ENCODE results near the gene STARD13. TPM values are rescaled to one million over a fixed set of nuclear protein-coding genes. Genes with fewer than 3 reads are reported as not detected.

STARD13 gene
- total RNA-seq, 1 donor from 2014 or later = 151 TPM

DNA sequence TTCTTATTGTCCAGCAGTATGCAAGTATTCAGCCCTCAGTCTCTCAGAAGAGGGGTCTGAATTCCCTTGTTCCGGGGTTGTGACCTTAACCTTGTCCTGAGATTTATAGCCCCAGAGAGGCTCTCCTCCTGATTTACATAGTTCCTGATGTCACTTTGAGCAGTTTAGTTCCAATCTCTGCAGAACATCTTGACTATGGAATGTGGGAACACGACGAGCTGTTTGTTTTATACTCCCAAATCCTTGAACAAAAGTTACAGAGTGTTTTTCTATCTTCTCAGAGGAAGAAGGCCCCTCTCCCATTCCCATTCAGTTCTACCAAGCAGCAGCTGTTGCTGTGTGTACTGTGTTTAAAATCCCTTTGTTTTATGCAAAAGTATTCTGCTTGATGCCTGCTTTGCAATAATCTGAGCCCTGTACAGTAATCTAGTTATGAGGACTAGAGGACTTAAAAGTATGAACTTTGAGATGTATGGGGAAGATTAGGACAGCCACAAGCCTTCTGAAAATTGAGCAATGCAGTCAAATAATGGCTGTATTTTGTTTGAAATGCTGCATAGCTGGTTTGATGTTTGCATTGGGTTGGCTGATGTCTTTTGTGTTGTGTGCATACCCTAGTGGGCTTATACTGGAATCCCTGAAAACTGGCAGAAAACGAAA lies 194.7 kb downstream of the STARD13 start:
- intact Hi-C loops (cut with DNase I) = no loop called here
- no peak for DNase-seq (ENCODE audit: low spot score)
- peak; percentile 13 for ATAC-seq

DNA sequence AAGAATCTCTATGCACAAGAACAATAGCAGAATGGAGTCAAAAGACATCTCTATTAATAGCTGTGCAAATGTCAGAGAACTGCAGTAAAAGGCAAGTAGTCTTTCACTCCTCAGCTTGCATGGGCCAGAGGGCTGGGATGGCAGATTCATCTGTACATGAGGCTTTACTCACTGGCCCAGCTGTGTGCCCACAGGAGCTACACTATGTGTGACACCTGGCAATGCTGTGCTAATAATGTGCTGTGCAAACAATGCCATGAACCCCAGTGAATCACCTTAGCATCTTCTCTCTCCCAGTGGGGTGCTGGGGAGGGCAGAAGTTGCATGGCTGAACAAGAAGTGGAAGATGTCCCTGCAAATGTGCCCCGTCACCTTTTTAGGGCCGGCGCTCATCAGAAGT lies 196.2 kb downstream of the STARD13 start:
- ATAC-seq (no peak), DNase-seq (ENCODE audit: low spot score) (no peak)
- intact Hi-C loops (cut with DNase I) = no loop called here

GRCh38 chr13:33087790-33088189 lies 197.8 kb downstream of the STARD13 start:
- DNase-seq (ENCODE audit: low spot score) = no peak

DNA sequence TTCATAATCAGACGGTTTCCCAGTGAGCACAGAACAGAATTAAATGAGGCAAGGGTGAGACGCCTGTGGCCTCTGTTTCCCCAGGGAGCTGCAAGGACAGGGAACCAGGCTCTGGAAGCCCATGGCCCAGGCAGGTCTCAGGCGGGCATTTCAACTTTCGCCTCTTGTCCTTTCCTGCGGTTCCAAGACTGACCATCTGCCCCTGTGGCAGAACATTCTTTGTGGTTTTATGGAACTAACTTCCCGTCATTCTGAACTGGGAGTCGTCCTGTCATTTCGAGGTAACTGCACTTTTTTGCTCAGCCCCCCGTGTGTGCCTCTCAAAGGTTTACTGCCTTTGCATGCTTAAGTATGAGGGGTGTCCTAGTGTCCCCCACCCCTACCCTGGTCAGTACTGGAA lies 198.5 kb downstream of the STARD13 start:
- intact Hi-C loops (cut with DNase I) = no loop called here
- no peak for ATAC-seq
- DNase-seq (ENCODE audit: low spot score) = no peak

More at GRCh38 chr13:33087790-33088189, 197.8 kb downstream of the STARD13 start:
- intact Hi-C loops (cut with DNase I) = no loop called here
- ATAC-seq = no peak

DNA sequence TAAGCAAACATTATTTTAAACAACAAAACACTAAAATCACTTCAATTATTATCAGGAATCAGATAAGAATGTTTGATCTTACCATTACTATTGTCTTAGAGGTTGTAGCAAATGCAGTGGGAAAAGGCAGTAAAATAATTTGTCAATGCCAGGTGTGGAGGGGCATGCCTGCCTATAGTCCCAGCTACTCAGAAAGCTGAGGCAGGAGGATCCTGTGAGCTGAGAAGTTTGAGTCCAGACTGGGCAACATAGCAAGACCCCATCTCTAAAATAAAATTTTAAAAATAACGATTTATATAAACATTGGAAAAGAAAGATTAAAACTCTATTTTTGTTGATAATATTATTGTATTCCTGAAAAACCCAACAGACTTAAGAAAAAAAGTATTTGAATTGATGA lies 202.5 kb downstream of the STARD13 start:
- intact Hi-C loops (cut with DNase I) = no loop called here
- no peak for ATAC-seq
- no peak for DNase-seq (ENCODE audit: low spot score)

DNA sequence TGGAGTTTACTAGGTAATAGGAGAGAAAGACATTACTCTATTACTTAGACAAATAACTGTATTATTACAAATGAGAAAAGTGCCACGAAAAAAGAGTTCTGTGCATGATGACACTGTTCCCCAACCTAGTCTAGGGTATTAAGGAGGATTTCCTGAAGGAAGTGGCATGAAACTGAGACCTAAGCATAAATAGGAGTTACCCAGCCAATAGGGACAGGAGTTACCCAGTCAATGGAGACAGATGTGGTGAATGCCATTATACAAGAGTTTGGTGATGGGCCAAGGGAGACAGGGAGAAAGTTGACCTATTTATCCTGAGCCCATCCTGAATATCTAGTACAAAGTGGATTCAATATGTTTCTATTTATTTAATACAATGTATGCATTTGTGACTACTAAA lies 203.9 kb downstream of the STARD13 start:
- intact Hi-C loops (cut with DNase I) = no loop called here
- DNase-seq (ENCODE audit: low spot score) (no peak), ATAC-seq (no peak)

DNA sequence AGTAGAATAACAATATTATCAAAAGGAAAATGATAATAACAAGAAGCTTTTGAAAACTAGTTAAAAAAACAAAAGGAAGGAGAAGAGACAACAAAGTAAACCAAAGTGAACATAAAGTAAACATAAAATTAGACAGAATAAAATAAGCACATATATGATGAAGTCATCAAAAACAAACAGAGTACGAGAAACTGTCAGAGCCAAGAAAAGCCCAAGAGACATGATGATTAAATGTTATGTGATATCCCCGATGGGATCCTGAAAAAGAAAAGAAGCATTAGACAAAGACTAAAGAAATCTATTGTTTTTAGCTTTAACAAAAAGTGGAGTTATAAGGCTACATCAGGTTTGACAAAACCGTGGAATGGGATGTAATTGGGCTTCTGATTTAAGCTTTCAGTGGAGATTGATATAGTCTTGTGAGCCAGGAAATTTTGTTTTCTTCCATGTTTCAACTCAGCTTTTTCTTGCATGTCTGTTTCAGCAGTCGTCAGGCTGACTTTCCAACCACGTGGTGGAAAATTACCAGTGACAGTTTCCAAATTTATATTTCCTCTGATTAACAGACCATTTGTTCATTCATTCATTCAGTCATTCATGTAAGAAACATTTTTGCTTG lies 204.5 kb downstream of the STARD13 start:
- DNase-seq (ENCODE audit: low spot score) = no peak
- ATAC-seq = no peak
- intact Hi-C loops (cut with DNase I) = no loop called here

DNA sequence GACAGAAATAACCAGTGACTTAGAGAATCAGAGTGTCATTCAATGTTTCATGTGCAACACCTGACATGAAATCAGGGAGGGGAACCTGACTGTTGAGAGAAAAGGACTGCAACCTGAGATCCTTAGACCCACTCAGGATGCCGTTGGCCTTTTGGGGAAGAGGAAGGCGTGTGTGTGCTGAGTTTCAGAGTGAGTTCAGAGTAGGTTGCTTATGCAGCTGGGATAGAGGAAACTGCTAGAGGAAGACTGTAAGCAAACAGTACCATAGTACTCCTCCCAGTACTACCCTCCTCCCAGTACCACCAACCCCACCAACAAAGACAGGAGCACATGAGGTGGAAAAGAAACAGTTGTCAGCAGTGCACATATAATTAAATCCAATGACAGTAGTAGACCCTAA lies 205.6 kb downstream of the STARD13 start:
- no peak for DNase-seq (ENCODE audit: low spot score)
- intact Hi-C loops (cut with DNase I) = no loop called here
- ATAC-seq = no peak

GRCh38 chr13:33078263-33078662 lies 207.3 kb downstream of the STARD13 start:
- intact Hi-C loops (cut with DNase I) = no loop called here
- ATAC-seq = no peak
- no peak for DNase-seq (ENCODE audit: low spot score)

GRCh38 chr13:33076001-33076992 lies 209.3 kb downstream of the STARD13 start:
- intact Hi-C loops (cut with DNase I) = no loop called here
- ATAC-seq (no peak), DNase-seq (ENCODE audit: low spot score) (no peak)

DNA sequence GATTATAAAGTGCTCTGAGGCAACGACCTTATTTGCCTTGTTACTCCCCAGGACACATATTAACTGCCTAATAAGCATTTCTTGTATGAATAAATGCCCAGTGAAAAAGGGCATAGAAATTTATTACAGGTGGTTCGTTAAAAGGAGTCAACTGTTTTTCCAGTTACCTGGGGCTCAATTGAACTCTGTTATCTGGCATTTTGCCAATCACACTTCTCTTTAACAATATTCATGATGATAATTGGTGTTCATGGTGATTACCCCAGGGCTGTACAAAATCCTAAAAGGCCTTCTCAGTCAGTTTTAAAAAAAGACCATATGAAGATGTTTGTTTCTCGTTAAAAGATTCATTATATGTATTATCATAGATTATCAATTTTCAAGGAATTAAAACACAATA lies 212.2 kb downstream of the STARD13 start:
- intact Hi-C loops (cut with DNase I) = no loop called here
- no peak for ATAC-seq
- no peak for DNase-seq (ENCODE audit: low spot score)

GRCh38 chr13:33072759-33073158 lies 212.8 kb downstream of the STARD13 start:
- intact Hi-C loops (cut with DNase I) = no loop called here
- ATAC-seq (no peak), DNase-seq (ENCODE audit: low spot score) (no peak)

DNA sequence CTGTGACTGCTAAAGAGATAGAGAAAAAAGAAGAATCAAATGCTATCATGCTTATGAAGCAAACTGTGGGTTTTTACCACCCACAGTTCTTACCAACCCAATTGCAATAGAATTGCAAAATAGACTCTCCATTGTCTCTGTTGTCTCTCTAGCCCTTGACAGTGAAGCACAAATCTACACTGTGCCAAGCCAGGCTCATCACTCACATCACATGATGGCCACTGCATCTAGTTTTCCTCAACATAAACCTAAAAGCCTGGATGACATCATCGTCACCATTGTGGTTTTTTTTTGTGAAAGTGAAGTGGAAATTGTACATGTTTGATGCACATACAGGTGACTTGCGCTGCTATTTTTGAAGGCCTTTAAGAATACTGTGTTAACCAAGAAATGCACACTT lies 213.3 kb downstream of the STARD13 start:
- intact Hi-C loops (cut with DNase I) = no loop called here
- ATAC-seq = no peak
- DNase-seq (ENCODE audit: low spot score) = no peak

DNA sequence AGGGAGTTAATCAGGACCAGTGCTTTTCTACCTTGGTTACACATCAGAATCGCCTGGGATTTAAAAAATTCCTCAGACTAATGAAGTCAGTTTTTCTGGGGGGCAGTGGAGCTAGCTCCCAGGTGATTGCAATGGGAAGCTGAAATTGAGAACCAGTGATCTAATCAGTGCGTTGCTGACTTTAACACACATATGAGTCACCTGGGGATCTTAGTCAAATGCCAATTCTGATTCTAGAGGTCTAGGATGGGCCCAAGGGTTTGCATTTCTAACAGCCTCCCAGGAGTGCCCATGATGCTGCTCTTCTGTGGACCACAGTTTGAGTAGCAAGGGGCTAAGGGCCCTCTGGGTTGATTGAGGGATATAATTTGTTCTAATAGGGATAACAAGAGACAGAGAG lies 214.8 kb downstream of the STARD13 start:
- ATAC-seq (no peak), DNase-seq (ENCODE audit: low spot score) (no peak)
- intact Hi-C loops (cut with DNase I) = no loop called here

- intact Hi-C loops (cut with DNase I) = no loop called here
- ATAC-seq (no peak), DNase-seq (ENCODE audit: low spot score) (no peak)
Observed at GRCh38 chr13:33069365-33069764, 216.2 kb downstream of the STARD13 start.

DNA sequence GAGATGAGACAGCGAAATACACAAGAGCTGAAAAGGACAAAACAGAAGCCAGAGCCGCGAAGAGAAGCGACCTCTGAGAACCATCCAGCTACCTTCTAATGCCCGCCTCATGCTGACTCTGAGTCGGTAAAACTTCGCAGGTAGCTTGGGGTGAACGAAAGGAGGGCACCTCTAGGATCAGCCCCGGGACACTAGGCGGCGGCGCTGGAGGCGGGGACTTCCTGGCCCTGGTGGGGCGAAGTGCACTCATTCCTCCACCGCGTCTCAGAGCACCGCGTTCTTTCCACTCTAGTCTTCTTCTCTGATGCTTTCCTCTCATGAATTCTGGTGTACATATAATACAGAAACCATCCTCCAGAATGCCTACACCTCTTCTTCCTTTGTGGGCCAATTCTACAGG lies 219.2 kb downstream of the STARD13 start:
- no peak for ATAC-seq
- intact Hi-C loops (cut with DNase I) = no loop called here
- DNase-seq (ENCODE audit: low spot score) = no peak

- intact Hi-C loops (cut with DNase I) = no loop called here
- DNase-seq (ENCODE audit: low spot score) (no peak), ATAC-seq (no peak)
Observed at GRCh38 chr13:33060815-33061214, 224.7 kb downstream of the STARD13 start.

DNA sequence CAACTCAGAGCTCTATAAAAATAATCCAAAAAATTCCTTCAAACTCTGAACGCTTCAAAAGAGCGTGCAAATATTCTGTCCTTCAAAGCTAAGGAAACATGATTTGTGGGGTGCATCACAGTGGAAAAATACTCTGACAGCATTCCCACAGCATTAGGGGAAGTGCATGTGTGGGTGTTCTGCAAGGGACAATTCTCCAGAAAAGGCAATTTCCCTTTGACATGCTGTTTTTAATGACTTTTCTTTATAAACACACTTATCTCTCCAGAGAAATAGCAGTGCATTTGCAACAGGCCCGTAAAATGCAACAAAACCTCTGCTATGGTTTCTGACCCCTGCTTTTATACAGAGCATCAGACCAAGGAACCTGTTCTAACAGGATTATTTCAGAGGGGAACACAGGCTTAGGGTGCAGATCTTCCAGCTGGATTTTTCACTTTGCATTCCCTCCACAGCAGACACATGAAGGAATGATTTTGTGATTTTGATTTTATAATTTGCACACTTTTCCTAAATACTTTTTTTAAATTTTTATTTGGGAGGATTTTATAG lies 226.7 kb downstream of the STARD13 start:
- intact Hi-C loops (cut with DNase I) = no loop called here
- ATAC-seq (no peak), DNase-seq (ENCODE audit: low spot score) (no peak)

- peak; percentile 68 for DNase-seq (ENCODE audit: low spot score)
- intact Hi-C loops (cut with DNase I) = no loop called here
- ATAC-seq = peak; percentile 94
Observed at GRCh38 chr13:33057019-33057780, 228.4 kb downstream of the STARD13 start.
